HG03060 (cell line): ENCODE measurements around the gene BFAR.
"Not testable (repeated sequence)": the region's sequence is repeated elsewhere in the genome, so short reads cannot be mapped to it uniquely, and the experiment has no call there.

ENCODE experiments used
- ATAC-seq: cut with Tn5 transposase; IDR thresholded peaks from one replicate; pipeline ENCODE4 v1.9.1; 2021; ENCODE audit warnings: low read depth, moderate number of reproducible peaks; ENCODE audit not compliant: unreplicated experiment

Gene BFAR

GRCh38 chr16:14635395-14636165 is 2.8 kb downstream of the BFAR start:
- ATAC-seq: no peak

- not testable (repeated sequence) for ATAC-seq
Observed at GRCh38 chr16:14636179-14636950, 3.6 kb downstream of the BFAR start.

DNA sequence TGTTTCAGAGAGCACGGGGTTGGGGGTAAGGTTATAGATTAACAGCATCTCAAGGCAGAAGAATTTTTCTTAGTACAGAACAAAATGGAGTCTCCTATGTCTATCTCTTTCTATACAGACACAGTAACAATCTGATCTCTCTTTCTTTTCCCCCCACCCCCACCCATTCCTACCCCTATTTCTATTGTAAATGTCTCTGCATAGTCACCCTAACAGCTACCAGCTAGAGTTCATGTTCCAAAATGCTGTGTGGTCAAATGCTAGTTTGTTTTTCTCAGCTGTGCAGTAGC is 4.1 kb downstream of the BFAR start:
- ATAC-seq: not testable (repeated sequence)

GRCh38 chr16:14640538-14640937 is 7.8 kb downstream of the BFAR start:
- no peak for ATAC-seq

GRCh38 chr16:14641206-14641605 is 8.5 kb downstream of the BFAR start:
- ATAC-seq: no peak

- ATAC-seq: no peak
Observed at GRCh38 chr16:14641926-14642325, 9.2 kb downstream of the BFAR start.

GRCh38 chr16:14649816-14650215 is 17.1 kb downstream of the BFAR start:
- ATAC-seq: no peak

GRCh38 chr16:14650629-14651028 is 17.9 kb downstream of the BFAR start:
- ATAC-seq: no peak

DNA sequence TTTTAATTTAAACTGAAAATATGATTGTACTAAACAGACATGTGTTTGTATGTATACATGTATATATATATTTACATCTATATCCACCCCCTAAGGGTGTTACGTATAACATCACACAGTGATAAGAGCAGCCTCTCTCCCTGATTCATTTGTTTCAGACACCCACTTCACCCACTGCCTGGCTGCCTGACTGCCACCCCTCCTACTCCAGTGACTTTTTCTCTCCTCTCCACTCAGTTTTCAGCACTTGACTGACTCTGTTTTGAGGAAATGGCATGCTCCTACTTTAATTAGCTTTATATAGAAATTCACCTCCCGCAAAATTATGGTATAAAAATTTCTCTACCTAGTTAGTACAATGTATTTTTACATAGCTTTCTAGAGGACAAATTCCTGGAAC is 20.0 kb downstream of the BFAR start:
- ATAC-seq: no peak

DNA sequence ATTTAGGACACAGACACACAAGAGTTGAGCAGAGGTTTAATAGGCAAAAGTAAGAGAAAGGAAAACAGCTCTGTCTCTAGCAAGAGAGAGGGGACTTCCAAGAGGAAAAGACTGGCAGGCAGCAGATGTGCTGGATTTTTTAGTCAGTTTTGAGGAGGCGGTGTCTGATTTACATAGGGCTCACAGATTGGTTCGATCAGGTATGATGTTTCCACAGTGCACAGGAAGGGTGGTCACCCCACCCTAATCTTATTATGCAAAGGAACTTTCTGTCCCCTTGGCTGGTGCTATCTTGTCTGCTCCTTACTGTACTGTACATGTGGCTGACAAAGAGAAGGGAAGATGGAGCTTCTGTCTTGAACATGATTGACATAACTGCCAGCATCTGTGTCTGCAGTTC is 25.3 kb downstream of the BFAR start:
- ATAC-seq: peak; percentile 67

- no peak for ATAC-seq
Observed at GRCh38 chr16:14667347-14668266, 34.9 kb downstream of the BFAR start.

- no peak for ATAC-seq
Observed at GRCh38 chr16:14668556-14669223, 35.9 kb downstream of the BFAR start.

GRCh38 chr16:14669776-14670175 is 37.0 kb downstream of the BFAR start:
- no peak for ATAC-seq

DNA sequence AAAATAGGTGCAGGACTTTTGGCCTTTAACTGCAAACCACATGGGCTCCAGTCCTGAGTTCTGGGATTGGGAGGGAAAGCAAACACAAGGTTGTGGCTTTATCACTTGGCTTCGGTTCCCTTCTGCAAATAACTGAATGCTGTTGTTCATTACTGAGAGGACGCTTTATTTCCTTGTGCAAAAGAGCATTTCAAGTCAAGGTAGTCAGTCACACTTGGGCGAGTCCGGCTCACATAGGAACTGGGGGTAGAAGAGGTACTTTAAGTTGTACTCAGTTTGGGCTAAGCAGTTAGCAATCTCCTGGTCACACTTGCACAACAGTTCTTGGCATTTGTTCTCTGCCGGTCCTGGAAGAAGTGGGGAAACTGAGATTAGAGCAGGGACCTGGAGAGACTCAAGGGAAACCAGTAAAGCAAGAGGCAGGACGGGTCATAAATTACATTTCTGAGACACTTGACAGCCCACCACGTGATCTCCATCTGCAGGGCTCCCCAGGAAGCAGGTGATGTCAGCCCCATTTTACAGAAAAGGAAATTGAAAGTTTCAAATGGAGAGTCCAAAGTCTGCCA is 39.7 kb downstream of the BFAR start:
- ATAC-seq: peak; percentile 51

- ATAC-seq: no peak
Observed at GRCh38 chr16:14676633-14677032, 43.9 kb downstream of the BFAR start.

- ATAC-seq: no peak
Observed at GRCh38 chr16:14677627-14678026, 44.9 kb downstream of the BFAR start.

DNA sequence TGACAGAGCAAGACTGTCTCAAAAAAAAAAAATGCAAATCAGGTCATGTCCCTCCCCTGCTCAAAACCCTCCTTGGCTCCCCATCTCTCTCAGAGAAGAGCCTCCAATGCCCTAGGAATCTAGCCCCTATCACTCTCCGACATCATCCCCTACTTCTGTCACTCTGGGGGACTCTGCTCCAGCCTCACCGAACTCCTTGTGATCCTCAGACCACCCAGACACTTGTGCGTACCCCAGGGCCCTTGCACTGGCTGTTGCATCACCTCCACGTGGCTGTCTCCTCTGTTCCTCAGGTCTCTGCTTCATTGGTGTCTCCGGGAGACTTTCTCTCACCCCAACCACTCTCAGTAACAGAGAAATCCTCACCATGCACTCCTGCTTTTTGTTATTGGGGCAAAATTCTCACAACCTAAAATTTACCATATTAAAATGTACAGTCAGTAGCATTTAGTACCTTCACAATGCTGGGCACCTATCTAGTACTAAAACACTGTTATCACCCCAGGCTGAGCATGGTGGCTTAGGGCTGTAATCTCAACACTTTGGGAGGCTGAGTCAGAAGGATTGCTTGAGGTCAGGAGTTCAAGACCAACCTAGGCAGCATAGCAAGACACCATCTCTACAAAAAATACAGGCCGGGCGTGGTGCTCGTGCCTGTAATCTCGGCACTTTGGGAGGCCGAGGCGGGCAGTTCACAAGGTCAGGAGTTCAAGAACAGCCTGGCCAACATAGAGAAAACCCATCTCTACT is 46.2 kb downstream of the BFAR start:
- ATAC-seq: no peak

GRCh38 chr16:14680396-14680795 is 47.6 kb downstream of the BFAR start:
- not testable (repeated sequence) for ATAC-seq

DNA sequence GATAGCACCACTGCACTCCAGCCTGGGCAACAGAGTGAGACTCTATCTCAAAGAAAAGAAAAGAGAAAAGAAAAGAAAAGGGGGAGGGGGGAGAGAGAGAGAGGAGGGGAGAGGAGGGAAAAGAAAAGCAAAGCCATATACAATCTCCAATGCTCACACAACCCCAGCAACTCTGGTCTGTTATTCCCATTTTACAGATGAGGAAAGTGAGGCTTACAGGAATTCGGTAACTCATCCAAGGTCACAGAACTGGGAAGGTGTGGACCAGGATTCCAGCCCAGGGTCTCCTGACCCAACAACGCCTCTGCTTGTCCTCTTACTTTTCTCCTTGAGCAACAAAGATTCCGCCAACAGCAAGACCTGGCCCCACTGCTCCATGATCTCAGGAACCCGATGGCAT is 48.4 kb downstream of the BFAR start:
- ATAC-seq: no peak

- ATAC-seq: no peak
Observed at GRCh38 chr16:14682121-14682520, 49.4 kb downstream of the BFAR start.
